SK-N-SH (cell line): ENCODE measurements around the gene ABI3. TPM values are rescaled to one million over a fixed set of nuclear protein-coding genes. Genes with fewer than 3 reads are reported as not detected.

Experiments
- CTCF ChIA-PET: fragments of 300-600, 350-600 bp; formaldehyde crosslinking; extraction: SDS; loops from one replicate; lab custom pipeline; 2021; lab: Yijun Ruan, JAX
- POLR2A ChIA-PET: fragments of 350-600 bp; sonication (Branson Sonifier 250); formaldehyde crosslinking; extraction: SDS; loops from one replicate; lab custom pipeline; 2020; ENCODE audit warnings: antibody characterized with exemption, inconsistent platforms; lab: Yijun Ruan, JAX
- DNase-seq: peaks from one replicate; pipeline ENCODE4 v3.0.0; 2012
- H2AFZ ChIP-seq: fragments of 200-600 bp; sonication (generic); 2 replicates; pipeline ENCODE4 v1.8.1; 2016; ENCODE audit warnings: antibody characterized with exemption, mild to moderate bottlenecking, low read depth
- H3F3A ChIP-seq: fragments of 200-600 bp; sonication (generic); replicated peaks from 2 replicates; pipeline ENCODE3; 2016; ENCODE audit warnings: antibody characterized with exemption, mild to moderate bottlenecking; ENCODE audit not compliant: insufficient read depth
- H3K27ac ChIP-seq, 2 experiments: fragments of 200-500 bp in 1 of 2; fragments of 200-600 bp in 1 of 2; sonication (Bioruptor generic) in 1 of 2; sonication (generic), shearing (Covaris generic) in 1 of 2; 2 replicates each; pipeline versions ENCODE4 v1.5.1 to v1.6.1; 2014 to 2016; ENCODE audit warnings: low read depth in 2 of 2, inconsistent platforms in 1 of 2, low read length in 1 of 2, mild to moderate bottlenecking in 1 of 2, mixed read lengths in 1 of 2
- H3K27me3 ChIP-seq: fragments of 200-600 bp; sonication (generic), shearing (Covaris generic); 2 replicates; pipeline ENCODE4 v1.6.1; 2016; ENCODE audit warnings: mixed run types; ENCODE audit not compliant: insufficient read depth
- H3K36me3 ChIP-seq, 2 experiments: fragments of 200-500 bp in 1 of 2; fragments of 200-600 bp in 1 of 2; sonication (Bioruptor generic) in 1 of 2; sonication (generic) in 1 of 2; replicated peaks in 1 of 2; 2 replicates each; pipeline versions ENCODE3 to v1.5.1; 2014 to 2016; ENCODE audit warnings: low read length in 1 of 2, mild to moderate bottlenecking in 1 of 2; ENCODE audit not compliant: insufficient read depth in 2 of 2, control insufficient read depth in 1 of 2
- H3K4me1 ChIP-seq, 2 experiments: fragments of 200-500 bp in 1 of 2; fragments of 200-600 bp in 1 of 2; sonication (Bioruptor generic) in 1 of 2; sonication (generic), shearing (Covaris generic) in 1 of 2; 2 replicates each; pipeline versions ENCODE4 v1.5.1 to v1.6.1; 2014 to 2016; ENCODE audit warnings: low read depth in 1 of 2, low read length in 1 of 2, mixed run types in 1 of 2; ENCODE audit not compliant: insufficient read depth in 2 of 2, control insufficient read depth in 1 of 2
- H3K4me2 ChIP-seq: fragments of 200-600 bp; sonication (generic), shearing (Covaris generic); 2 replicates; pipeline ENCODE4 v1.6.1; 2017; ENCODE audit warnings: mixed run types
- H3K4me3 ChIP-seq, 2 experiments: fragments of 200-500 bp in 1 of 2; fragments of 200-600 bp in 1 of 2; sonication (Bioruptor generic) in 1 of 2; sonication (generic), shearing (Covaris generic) in 1 of 2; 2 replicates each; pipeline versions ENCODE4 v1.5.1 to v1.8.1; 2014 to 2016; ENCODE audit warnings: low read depth in 2 of 2, inconsistent platforms in 1 of 2, low read length in 1 of 2, mild to moderate bottlenecking in 1 of 2, mixed read lengths in 1 of 2, moderate library complexity in 1 of 2
- H3K79me2 ChIP-seq: fragments of 200-600 bp; sonication (generic); 2 replicates; pipeline ENCODE4 v1.8.1; 2017; ENCODE audit warnings: mild to moderate bottlenecking; ENCODE audit not compliant: insufficient read depth
- H3K9ac ChIP-seq: fragments of 200-600 bp; sonication (generic); 2 replicates; pipeline ENCODE4 v1.6.1; 2017; ENCODE audit warnings: mixed run types
- H3K9me2 ChIP-seq: fragments of 200-600 bp; sonication (generic); 2 replicates; pipeline ENCODE4 v1.6.1; 2017; ENCODE audit warnings: mixed run types
- H3K9me3 ChIP-seq: fragments of 200-600 bp; sonication (generic); 2 replicates; pipeline ENCODE4 v1.6.1; 2017; ENCODE audit warnings: mixed run types, mild to moderate bottlenecking, moderate library complexity
- H4K20me1 ChIP-seq: fragments of 200-600 bp; sonication (generic); 2 replicates; pipeline ENCODE4 v1.6.1; 2017; ENCODE audit warnings: mild to moderate bottlenecking, mixed run types; ENCODE audit not compliant: insufficient read depth
- ELF1 ChIP-seq: IDR thresholded peaks from 2 replicates; pipeline ENCODE4 v1.4.0; 2012
- EZH2phosphoT487 ChIP-seq: fragments of 200-600 bp; sonication (generic); IDR thresholded peaks from 2 replicates; pipeline ENCODE4 v1.6.1; 2017; ENCODE audit warnings: low read depth, mixed run types, mild to moderate bottlenecking, antibody characterized with exemption, moderate library complexity, borderline replicate concordance
- GABPA ChIP-seq: IDR thresholded peaks from 2 replicates; pipeline ENCODE4 v1.4.0; 2012; ENCODE audit warnings: low read depth, mild to moderate bottlenecking
- GATA2 ChIP-seq: sonication (generic); formaldehyde crosslinking; IDR thresholded peaks from 2 replicates; pipeline ENCODE4 v1.5.0; 2020; ENCODE audit warnings: mild to moderate bottlenecking, missing genetic modification reagents
- MXI1 ChIP-seq: IDR thresholded peaks from 2 replicates; pipeline ENCODE4 v1.6.1; 2012; ENCODE audit warnings: mild to moderate bottlenecking, low read depth, low read length, improper control_type of control experiment
- NFIC ChIP-seq: IDR thresholded peaks from 2 replicates; pipeline ENCODE4 v1.4.0; 2012; ENCODE audit warnings: borderline replicate concordance
- NRF1 ChIP-seq: IDR thresholded peaks from 2 replicates; pipeline ENCODE4 v1.6.1; 2012; ENCODE audit warnings: low read depth, mild to moderate bottlenecking, low read length
- PBX3 ChIP-seq: IDR thresholded peaks from 2 replicates; pipeline ENCODE4; 2012
- POLR2AphosphoS5 ChIP-seq: IDR thresholded peaks from 2 replicates; pipeline ENCODE4 v1.6.1; 2012; ENCODE audit warnings: low read depth, low read length
- SIN3A ChIP-seq: IDR thresholded peaks from 2 replicates; pipeline ENCODE4 v1.6.1; 2012; ENCODE audit warnings: low read depth, mild to moderate bottlenecking, low read length, moderate library complexity, borderline replicate concordance
- SMC3 ChIP-seq: IDR thresholded peaks from 2 replicates; pipeline ENCODE4 v1.6.1; 2012; ENCODE audit warnings: low read depth, low read length, improper control_type of control experiment
- TAF1 ChIP-seq: IDR thresholded peaks from 2 replicates; pipeline ENCODE4 v1.6.1; 2012; ENCODE audit warnings: low read depth, mild to moderate bottlenecking, low read length, moderate library complexity, borderline replicate concordance
- USF2 ChIP-seq: fragments of 150-350 bp; IDR thresholded peaks from 2 replicates; pipeline ENCODE4 v1.6.1; 2017; ENCODE audit warnings: antibody characterized with exemption, low read length, low read depth, borderline replicate concordance
- YY1 ChIP-seq: IDR thresholded peaks from 2 replicates; pipeline ENCODE4 v1.4.0; 2012; ENCODE audit warnings: low read depth, mild to moderate bottlenecking
- ZBTB33 ChIP-seq: IDR thresholded peaks from 2 replicates; pipeline ENCODE4 v1.4.0; 2012; ENCODE audit warnings: low read depth, borderline replicate concordance
- WGBS: methylation state at CpG from one replicate; pipeline ENCODE4 v1.1.6; 2017; ENCODE audit warnings: low lambda C conversion rate; 5-methylcytosine and 5-hydroxymethylcytosine counted together
- polyA plus RNA-seq, 3 experiments: library from polyadenylated mRNA; depleted of rRNA; stranded (reverse); fragments of >200 nt; gene quantifications; 2 replicates each; pipeline ENCODE4 v1.2.3, GENCODE V29; 2012
- TF ChIP-seq, protein P1 (sequence below): fragments of 200-600 bp; sonication (generic); IDR thresholded peaks from 2 replicates; pipeline ENCODE4 v1.6.1; 2017; ENCODE audit warnings: antibody characterized with exemption, mild to moderate bottlenecking, moderate library complexity
- TF ChIP-seq, protein P2 (sequence below): fragments of 150-350 bp; IDR thresholded peaks from 2 replicates; pipeline ENCODE4 v1.6.1; 2016; ENCODE audit warnings: mild to moderate bottlenecking, low read depth, low read length

The ABI3 gene
- polyA plus RNA-seq, 1 of the 3 experiments (the other 2 are of a cell fraction), result 4.7 TPM

DNA sequence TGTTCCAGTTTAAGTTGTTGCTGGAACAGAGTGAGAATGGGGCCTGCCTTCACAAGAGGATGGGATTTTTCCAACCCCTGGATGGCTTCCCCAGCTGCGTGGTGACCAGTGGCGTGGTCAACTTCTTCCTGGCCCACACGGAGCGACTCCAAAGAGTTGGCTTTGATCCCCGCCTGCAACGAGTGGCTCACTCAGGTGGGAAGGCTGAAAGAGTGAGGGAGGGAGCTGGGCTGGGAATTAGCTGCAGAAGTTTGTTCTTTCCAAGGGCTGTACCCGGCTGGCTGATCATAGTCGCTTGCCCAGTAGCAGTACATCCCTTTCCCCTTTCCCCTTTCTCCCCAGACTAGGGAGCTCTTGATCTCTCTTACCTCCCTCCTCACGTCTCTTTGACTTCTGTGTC lies 41.8 kb upstream of the ABI3 start:
- WGBS, result 12% methylated on average over 9 of the region's 9 CpGs
- CTCF ChIA-PET, result interaction anchor here (1.2 to 3.0 kb wide), 2 partner anchors 12 to 58 kb away, joined by 6 to 14 read pairs; no protein-coding TSS in a partner anchor
- H3K9me2 ChIP-seq, result no peaks in the 10 kb centered on the region
- H3K4me1 ChIP-seq, result no peaks in the 10 kb centered on the region
- peaks cover 97% of the 10 kb centered on the region for H3K27me3 ChIP-seq
- no peak overlapping the region for H3K9ac ChIP-seq
- H4K20me1 ChIP-seq, result no peaks in the 10 kb centered on the region
- no peaks in the 10 kb centered on the region for H3K79me2 ChIP-seq
- H2AFZ ChIP-seq, result no peak overlapping the region
- POLR2A ChIA-PET, result no interaction called here
- no peaks in the 10 kb centered on the region for H3K9me3 ChIP-seq
- no peak overlapping the region for H3K4me2 ChIP-seq
- H3K4me3 ChIP-seq, result no peak overlapping the region
- H3F3A ChIP-seq, result no peaks in the 10 kb centered on the region
- no peaks in the 10 kb centered on the region for H3K36me3 ChIP-seq
- TF ChIP-seq YY1 (no peak), NRF1 (no peak), POLR2AphosphoS5 (no peak), ELF1 (no peak), GABPA (no peak), USF2 (no peak), NFIC (no peak), TAF1 (no peak), MXI1 (no peak), SMC3 (no peak), GATA2 (CRISPR knock-in tag) (no peak)
- TF ChIP-seq, protein P1, sequence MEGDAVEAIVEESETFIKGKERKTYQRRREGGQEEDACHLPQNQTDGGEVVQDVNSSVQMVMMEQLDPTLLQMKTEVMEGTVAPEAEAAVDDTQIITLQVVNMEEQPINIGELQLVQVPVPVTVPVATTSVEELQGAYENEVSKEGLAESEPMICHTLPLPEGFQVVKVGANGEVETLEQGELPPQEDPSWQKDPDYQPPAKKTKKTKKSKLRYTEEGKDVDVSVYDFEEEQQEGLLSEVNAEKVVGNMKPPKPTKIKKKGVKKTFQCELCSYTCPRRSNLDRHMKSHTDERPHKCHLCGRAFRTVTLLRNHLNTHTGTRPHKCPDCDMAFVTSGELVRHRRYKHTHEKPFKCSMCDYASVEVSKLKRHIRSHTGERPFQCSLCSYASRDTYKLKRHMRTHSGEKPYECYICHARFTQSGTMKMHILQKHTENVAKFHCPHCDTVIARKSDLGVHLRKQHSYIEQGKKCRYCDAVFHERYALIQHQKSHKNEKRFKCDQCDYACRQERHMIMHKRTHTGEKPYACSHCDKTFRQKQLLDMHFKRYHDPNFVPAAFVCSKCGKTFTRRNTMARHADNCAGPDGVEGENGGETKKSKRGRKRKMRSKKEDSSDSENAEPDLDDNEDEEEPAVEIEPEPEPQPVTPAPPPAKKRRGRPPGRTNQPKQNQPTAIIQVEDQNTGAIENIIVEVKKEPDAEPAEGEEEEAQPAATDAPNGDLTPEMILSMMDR, result no peak
- TF ChIP-seq, protein P2, sequence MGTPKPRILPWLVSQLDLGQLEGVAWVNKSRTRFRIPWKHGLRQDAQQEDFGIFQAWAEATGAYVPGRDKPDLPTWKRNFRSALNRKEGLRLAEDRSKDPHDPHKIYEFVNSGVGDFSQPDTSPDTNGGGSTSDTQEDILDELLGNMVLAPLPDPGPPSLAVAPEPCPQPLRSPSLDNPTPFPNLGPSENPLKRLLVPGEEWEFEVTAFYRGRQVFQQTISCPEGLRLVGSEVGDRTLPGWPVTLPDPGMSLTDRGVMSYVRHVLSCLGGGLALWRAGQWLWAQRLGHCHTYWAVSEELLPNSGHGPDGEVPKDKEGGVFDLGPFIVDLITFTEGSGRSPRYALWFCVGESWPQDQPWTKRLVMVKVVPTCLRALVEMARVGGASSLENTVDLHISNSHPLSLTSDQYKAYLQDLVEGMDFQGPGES, result no peak
- TF ChIP-seq, all 33 proteins: peak for 0
- H3K27ac ChIP-seq, result no peak overlapping the region
- DNase-seq, result no peak

DNA sequence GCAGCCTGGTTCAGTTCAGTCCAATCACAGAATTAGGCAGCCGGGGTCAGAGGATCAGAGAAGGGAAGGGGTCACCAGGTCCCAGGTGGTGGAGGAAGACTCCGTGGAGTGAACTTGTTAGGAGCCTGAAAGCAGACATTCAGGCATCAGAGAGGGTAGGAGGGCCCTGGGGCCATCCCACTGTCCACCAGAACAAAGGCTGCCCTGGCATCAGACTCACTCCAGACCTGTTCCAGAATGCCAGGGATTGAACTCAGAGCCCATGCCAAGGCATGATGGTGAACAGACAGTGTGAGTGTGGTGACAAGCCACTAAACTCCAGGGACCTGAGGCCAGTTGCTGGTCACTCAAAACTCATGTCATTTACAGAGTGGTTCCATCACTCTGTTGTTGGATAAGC lies 40.3 kb upstream of the ABI3 start:
- Histone ChIP-seq H3K9me2 (no peaks in the 10 kb centered on the region), H3K79me2 (no peaks in the 10 kb centered on the region), H3K9ac (no peak overlapping the region), H3K27me3 (peaks cover 88% of the 10 kb centered on the region), H3F3A (no peaks in the 10 kb centered on the region), H4K20me1 (no peaks in the 10 kb centered on the region), H3K4me1 (no peaks in the 10 kb centered on the region), H3K9me3 (no peaks in the 10 kb centered on the region), H3K4me2 (no peak overlapping the region), H3K27ac (no peak overlapping the region), H3K36me3 (no peaks in the 10 kb centered on the region), H2AFZ (no peak overlapping the region), H3K4me3 (no peak overlapping the region)
- WGBS, result 6% methylated on average over 2 of the region's 2 CpGs
- CTCF ChIA-PET, result interaction anchor here (3.0 kb wide), 1 partner anchor 11 kb away, joined by 14 read pairs; no protein-coding TSS in a partner anchor
- POLR2A ChIA-PET, result no interaction called here
- DNase-seq, result no peak
- no peak for TF ChIP-seq MXI1
- TF ChIP-seq, protein P2, result no peak
- TF ChIP-seq ZBTB33, result no peak
- no peak for TF ChIP-seq USF2
- TF ChIP-seq NRF1, result no peak
- no peak for TF ChIP-seq GABPA
- TF ChIP-seq SIN3A, result no peak
- no peak for TF ChIP-seq PBX3
- TF ChIP-seq EZH2phosphoT487, result no peak
- TF ChIP-seq POLR2AphosphoS5, result no peak
- no peak for TF ChIP-seq TAF1
